ENCODE results near the gene POLD2.
A peak's percentile ranks its signal among the peaks of the same experiment; 100 is the strongest.

Gene POLD2

DNA sequence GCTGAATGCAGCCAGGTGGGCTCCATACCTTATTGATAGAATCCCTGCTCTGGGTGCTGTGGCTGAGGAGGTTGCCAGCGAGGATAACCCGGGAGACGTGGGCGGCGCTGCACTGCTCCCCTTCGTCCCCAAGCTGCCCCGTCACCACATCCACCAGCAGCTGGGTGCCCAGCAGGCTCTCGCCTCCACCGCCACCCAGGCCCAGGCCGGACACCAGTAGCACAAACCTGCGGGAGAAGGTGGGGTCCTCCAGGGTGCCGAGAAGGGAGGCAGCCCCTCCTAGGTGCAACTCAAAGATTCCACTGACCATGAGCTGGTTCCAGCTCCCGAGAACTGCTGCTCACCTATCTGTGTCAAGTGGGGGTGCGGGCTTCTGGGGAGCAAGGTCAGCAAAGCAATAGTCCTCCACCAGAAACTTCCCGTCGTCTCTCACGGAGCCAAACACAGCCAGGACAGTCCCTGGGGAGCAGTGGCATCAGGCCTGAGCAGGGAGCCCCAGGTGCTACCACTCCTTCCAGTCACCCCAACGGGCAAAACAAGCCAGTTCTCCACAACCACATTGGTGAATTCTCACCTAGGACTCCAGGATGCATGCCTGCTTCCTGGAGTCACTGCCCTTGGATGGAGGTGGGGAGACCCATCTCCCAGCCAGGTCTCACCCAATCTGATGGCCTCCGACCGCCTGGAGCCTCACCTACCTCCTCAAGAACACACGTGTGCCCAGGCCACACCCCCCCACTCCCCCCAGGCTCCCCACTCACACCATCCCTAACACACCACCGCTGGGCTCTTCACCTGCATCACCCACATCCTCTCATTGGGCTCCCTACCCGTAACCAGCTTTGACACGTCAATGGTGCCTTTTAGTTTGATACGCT, 6.3 kb downstream of the POLD2 start:
- Histone ChIP-seq H3K27ac (no peak overlapping the region), H3K4me3 (no peak overlapping the region)
- no peak for DNase-seq (ENCODE audit: low spot score)
- no peak for TF ChIP-seq CTCF (IDR thresholded peaks at IDR 0.05)

- no peak for TF ChIP-seq CTCF (IDR thresholded peaks at IDR 0.05)
- no peak for DNase-seq (ENCODE audit: low spot score)
- Histone ChIP-seq H3K4me3 (no peak overlapping the region), H3K27ac (peak overlapping the region in 1 of 2 donors; percentile 4)
These were observed 7.1 kb downstream of the POLD2 start for GRCh38 chr7:44116087-44116788.

DNA sequence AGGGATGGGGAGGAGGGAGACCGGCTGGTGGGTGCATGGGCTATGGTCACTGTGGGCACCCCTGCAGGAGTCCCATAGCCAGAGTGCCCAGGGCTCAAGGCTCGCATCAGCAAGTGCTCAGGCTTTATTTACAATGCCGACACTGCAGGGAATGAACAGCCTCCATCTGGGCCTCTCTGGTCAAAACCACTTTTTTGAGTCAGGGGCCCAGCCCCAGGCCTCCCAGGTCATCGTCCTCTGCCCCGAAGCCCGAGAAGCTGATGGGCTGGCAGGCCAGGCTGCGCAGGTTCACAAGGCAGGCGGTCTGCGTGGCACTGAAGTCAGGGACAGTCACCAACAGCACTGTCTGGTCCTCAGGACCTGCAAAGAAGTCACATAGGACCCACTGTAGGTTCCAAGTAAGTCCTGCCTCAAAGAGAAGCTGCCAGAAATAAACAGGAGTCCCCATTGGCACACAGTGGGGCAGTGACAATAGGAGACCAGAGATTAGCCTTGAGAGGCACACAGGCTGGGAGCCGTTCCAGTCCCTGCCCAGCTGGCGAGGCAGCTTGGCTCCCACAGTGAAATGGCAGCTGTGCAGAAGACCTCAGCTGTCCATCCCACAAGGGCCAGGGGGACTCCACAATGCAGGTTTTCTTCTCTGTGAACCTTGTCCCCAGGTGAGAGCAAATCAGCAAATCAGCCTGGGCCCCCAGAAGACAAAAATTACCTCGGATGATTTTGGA, 8.6 kb downstream of the POLD2 start:
- no peak for TF ChIP-seq CTCF (IDR thresholded peaks at IDR 0.05)
- Histone ChIP-seq H3K4me3 (no peak overlapping the region), H3K27ac (peak overlapping the region in 1 of 2 donors; percentile 99)
- no peak for DNase-seq (ENCODE audit: low spot score)

- no peak for TF ChIP-seq CTCF (IDR thresholded peaks at IDR 0.05)
- Histone ChIP-seq H3K27ac (peak overlapping the region in 1 of 2 donors; percentile 99), H3K4me3 (no peak overlapping the region)
- DNase-seq (ENCODE audit: low spot score), result no peak
These were observed 9.5 kb downstream of the POLD2 start for GRCh38 chr7:44113764-44114354.

DNA sequence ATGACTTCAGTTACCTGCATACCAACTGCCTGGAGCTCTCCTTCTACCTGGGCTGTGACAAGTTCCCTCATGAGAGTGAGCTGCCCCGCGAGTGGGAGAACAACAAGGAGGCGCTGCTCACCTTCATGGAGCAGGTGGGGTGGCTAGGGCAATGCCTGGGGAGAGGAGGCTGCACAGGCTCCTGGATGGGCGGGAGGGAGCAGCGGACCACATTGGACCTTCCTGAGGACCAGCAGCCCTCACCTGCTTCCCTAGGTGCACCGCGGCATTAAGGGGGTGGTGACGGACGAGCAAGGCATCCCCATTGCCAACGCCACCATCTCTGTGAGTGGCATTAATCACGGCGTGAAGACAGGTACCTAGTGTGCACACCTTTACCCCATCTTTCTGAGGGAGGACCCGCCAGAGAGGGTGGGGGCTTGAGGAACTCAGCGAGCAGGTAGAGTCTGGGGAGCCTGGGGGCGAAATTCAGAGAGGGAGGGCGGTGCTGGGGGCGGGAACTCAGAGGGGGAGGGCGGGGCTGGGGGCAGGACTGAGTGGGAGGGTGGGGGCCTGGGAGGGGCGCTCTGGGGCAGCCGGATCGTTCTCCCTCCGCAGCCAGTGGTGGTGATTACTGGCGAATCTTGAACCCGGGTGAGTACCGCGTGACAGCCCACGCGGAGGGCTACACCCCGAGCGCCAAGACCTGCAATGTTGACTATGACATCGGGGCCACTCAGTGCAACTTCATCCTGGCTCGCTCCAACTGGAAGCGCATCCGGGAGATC, 10.2 kb downstream of the POLD2 start:
- Histone ChIP-seq H3K27ac (peak overlapping the region; percentile 27 to 99), H3K4me3 (peak overlapping the region; percentile 5)
- DNase-seq (ENCODE audit: low spot score), result no peak
- no peak for TF ChIP-seq CTCF (IDR thresholded peaks at IDR 0.05)

Measured in coronary artery (tissue), 2 donors.